SH-SY5Y (cell line): ENCODE measurements around the gene RBBP8NL.

Source experiments
- GATA2 ChIP-seq: IDR thresholded peaks from 2 replicates; pipeline ENCODE4 v1.6.1; 2011; ENCODE audit warnings: mild to moderate bottlenecking, low read depth, low read length
- GATA3 ChIP-seq: IDR thresholded peaks from 2 replicates; pipeline ENCODE4 v1.6.1; 2011; ENCODE audit warnings: low read depth, mild to moderate bottlenecking, low read length, moderate library complexity

DNA sequence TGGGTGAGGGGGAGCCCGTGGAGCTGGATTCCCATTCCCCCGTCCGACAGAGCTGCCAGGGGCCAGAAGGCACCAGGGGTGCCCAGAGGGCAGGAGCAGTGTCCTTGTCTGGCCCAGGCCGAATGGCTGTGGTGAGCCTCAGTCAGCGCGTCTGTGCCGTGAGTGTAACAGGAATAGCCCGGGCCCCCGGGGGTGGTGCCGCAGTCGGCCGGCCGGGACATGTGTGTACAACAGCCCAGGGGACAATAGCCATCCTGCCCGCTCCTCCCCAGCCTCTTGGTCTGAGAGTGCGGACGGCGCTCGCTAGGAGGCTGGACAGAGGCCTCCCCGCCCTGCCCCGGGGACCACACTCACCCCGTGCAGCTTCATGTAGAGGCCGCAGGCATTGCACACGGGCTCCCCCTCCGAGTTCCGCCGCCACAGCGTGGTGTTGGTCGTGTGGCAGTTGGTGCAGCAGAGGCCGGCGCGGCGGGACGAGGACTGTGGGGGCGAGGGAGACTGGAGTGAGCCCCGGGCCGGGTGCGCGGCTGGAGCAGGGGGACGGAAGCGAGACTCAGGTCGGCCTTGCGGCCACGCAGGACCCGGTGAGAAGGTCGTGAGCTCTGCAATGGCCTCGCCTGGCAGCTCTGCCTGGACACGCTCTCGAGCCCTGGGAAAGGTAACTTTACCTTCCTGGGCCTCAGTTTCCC is 38.9 kb upstream of the RBBP8NL start:
- TF ChIP-seq GATA3: no peak
- no peak for TF ChIP-seq GATA2
